HuH-7.5 (cell line): Measurements from ENCODE around the gene METRN.
"Not testable (repeated sequence)": the region's sequence is repeated elsewhere in the genome, so short reads cannot be mapped to it uniquely, and the experiment has no call there.

ENCODE experiments used
- DNase-seq: peaks from one replicate; pipeline ENCODE4 v3.0.0; 2011; ENCODE audit warnings: low spot score

The METRN gene

GRCh38 chr16:709566-710499 is 5.1 kb upstream of the METRN start:
- no peak for DNase-seq

- no peak for DNase-seq
These were observed 4.3 kb upstream of the METRN start for GRCh38 chr16:710500-711075.

GRCh38 chr16:711084-711483 is 3.8 kb upstream of the METRN start:
- no peak for DNase-seq

- peak; percentile 98 for DNase-seq
These were observed 3.2 kb upstream of the METRN start for GRCh38 chr16:711548-712320.

GRCh38 chr16:712740-713250 is 2.1 kb upstream of the METRN start:
- not testable (repeated sequence) for DNase-seq

GRCh38 chr16:714079-714478 is 839 bp upstream of the METRN start:
- no peak for DNase-seq

- DNase-seq, result no peak
These were observed 720 bp downstream of the METRN start for GRCh38 chr16:715477-716199.

- no peak for DNase-seq
These were observed 1.3 kb downstream of the METRN start for GRCh38 chr16:716200-716568.

- DNase-seq, result no peak
These were observed 1.9 kb downstream of the METRN start for GRCh38 chr16:716768-717325.

GRCh38 chr16:717450-718245 is 2.7 kb downstream of the METRN start:
- no peak for DNase-seq

- DNase-seq, result no peak
These were observed 3.5 kb downstream of the METRN start for GRCh38 chr16:718389-718788.

GRCh38 chr16:718922-719321 is 4.0 kb downstream of the METRN start:
- DNase-seq, result no peak

- peak; percentile 78 for DNase-seq
These were observed 5.0 kb downstream of the METRN start for GRCh38 chr16:719815-720446.

- DNase-seq, result peak; percentile 77
These were observed 5.6 kb downstream of the METRN start for GRCh38 chr16:720447-720989.

- peak; percentile 97 for DNase-seq
These were observed 6.3 kb downstream of the METRN start, which contains the start of gene ANTKMT for GRCh38 chr16:720990-721764. Gene ANTKMT (plus strand): TSS chr16:721146. CDS start chr16:721275, 129 bp downstream.

- no peak for DNase-seq
These were observed 7.0 kb downstream of the METRN start for GRCh38 chr16:721765-722540.

GRCh38 chr16:722835-723633 is 8.1 kb downstream of the METRN start:
- no peak for DNase-seq
